ACHN (cell line): ENCODE data around the gene RPN2.

Experiments used
- DNase-seq: peaks from one replicate; pipeline ENCODE4 v3.0.0-alpha.2; 2015
- in situ Hi-C: cut with HindIII; loops from 2 replicates; pipeline ENCODE4 v1.10.0; 2017; ENCODE audit warnings: low sequenced_read_pairs, low pct_ligation_motif_present, low pct_unique_long_range_greater_than_20kb

RPN2 gene

DNA sequence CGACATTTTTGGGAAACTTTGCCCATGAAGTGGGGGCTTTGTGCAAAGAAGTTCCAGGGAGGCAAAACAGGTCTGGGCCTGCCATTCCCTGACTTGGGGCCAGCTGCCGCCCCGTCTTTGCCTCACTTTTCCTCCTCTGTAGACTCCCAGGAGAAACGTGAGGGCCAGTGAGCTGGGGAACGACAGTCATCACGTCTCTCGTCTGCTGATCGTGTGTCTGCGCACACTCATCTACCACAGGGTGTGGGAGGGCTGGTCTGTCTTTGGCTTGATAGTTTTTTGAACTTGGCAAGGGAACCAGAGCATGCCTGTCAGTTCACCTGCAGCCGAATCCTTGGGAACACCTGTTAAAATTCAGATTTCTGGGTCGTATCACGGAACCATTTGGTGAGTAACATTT, 74.0 kb downstream of the RPN2 start:
- DNase-seq: no peak
- in situ Hi-C loops: no loop called here

DNA sequence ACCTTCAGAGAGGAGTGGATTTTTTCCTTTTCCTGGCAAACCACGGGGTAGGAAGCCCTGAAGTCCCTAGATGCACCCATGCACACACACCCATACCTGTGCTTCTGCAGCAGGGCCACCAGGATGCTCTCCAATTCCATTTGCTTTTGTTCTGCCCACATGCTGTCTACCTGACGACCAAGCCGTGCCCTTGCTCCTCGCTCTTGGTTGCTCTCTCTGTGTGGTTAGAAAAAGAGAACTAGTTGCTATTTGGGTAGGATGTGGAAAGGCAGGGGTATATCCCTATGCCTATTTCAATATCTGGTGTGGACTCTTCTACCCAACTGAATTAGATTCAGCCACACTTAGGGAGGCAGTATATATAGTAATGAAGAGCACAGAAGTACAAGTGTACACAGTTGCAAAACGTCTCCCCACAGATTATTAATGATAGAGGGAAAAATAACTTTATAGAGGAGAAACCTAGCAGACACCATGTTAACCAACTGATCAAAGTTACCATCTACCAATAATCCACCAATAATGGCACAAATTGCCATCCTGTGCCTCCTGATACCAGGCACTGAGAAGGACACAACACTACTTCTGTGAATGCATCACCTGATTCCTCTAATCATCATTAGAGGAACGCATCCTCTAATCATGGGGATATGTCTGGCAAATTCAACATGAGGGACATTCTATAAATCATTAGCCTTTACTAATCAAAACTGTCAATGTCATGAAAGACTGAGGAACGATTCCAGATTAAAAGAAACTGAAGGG, 75.2 kb downstream of the RPN2 start:
- no peak for DNase-seq
- in situ Hi-C loops: no loop called here

- in situ Hi-C loops: no loop called here
- no peak for DNase-seq
Observed at GRCh38 chr20:37256286-37256685, 77.2 kb downstream of the RPN2 start.

DNA sequence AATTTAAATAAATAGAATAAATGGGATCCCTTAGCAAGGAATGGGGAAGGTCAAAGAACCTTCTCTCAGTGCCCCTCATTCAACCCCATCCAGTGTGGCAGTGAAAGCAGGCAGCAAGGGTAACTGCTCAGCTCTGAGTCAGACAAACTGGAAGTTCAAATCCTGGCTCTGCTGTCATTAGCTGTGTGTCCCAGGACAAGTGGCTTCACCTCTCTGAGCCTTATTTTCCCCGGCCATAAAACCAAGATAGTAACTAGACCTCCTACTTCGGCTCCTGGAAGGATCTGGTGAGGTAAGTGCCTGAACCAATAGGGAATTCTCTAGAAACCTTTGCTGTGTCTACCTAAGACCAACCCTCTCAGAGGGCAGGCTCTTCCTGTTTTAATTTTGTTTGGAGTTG, 78.4 kb downstream of the RPN2 start:
- in situ Hi-C loops: no loop called here
- no peak for DNase-seq

GRCh38 chr20:37257988-37258387, 78.9 kb downstream of the RPN2 start:
- DNase-seq: no peak
- in situ Hi-C loops: no loop called here

GRCh38 chr20:37259031-37259430, 79.9 kb downstream of the RPN2 start:
- in situ Hi-C loops: no loop called here
- DNase-seq: no peak

DNA sequence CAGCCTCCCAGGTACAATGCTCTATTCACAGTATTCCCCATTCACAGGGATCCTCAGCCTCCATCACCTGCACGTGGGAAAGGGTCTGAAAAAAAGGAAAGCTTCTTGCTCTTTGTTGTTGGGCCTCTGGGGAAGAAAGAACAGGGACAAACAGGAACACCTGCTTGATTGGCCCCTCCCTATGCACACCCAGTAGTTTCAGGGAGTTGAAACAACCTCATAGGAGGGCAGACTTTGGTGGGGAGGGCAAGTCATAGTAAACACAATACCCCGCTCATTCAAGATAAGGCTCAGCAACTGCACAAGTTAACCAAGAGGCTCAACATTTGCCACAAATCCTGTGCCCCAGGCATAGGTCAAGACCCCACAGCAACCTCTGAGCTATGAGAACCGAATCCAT, 80.7 kb downstream of the RPN2 start:
- no peak for DNase-seq
- in situ Hi-C loops: no loop called here

DNA sequence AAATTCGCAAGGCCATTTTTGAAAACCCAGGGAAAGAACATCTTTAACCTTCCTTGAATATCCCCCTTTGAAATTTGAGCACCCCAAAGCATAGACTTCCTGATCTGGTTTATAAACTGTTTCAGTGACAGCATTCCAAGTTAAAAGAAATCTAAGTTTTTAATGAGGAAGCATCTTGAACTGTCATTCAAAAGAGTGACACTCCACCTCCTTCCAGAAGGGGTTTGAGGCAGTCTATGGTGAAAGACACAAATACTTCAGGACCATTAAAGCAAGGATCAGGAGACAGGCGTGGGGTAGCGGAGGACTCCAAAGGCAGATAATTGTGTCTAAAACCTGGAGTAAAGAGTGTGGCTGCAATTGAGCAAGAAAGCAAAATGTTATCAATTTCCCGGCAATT, 81.8 kb downstream of the RPN2 start:
- DNase-seq: no peak
- in situ Hi-C loops: no loop called here

DNA sequence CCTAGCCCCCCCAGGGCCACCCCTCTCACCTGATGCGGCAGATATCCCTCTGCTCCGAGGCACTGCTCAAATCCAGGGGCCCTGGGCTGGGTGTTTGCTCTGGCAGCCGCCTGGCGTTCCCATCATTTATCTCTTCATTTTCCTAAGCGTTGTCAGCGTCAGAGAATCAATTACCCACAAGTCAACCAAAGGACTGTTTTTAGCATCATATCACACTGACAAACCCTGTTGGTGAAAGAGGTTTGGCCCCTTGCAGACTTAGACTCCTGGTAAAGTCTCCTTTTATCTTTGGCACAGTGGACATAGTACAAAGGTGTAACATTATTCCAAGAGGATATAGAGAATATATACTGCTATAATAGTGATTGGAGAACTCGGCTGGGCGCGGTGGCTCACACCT, 82.6 kb downstream of the RPN2 start, which contains the start of gene GHRH:
GHRH (minus strand) TSS at position 101 of the 400 bp plus-strand sequence. CDS start 4,925 bp downstream, outside the sequence.
- in situ Hi-C loops: no loop called here
- no peak for DNase-seq

DNA sequence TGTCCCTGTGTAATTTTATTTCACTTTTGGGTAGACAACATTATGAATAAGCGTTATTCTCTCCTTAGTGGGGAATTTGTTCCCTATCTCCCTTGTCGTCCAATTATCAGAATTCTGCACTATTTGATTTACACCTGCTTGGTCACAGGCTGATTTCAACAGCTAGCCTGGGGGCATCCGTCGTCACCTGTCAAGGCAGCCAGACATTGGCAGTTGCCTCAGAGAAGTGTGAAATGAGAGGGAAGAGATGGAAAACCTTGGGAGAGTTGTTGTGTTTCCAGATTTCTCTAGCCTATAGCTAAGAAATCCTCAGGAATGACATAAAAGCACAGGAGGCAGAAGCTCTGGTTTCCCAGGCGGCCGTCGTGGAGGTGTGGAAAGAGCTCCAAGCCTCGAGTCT, 83.4 kb downstream of the RPN2 start:
- in situ Hi-C loops: no loop called here
- DNase-seq: no peak

GRCh38 chr20:37263686-37264085, 84.6 kb downstream of the RPN2 start:
- no peak for DNase-seq
- in situ Hi-C loops: no loop called here

GRCh38 chr20:37265152-37265551, 86.0 kb downstream of the RPN2 start:
- no peak for DNase-seq

DNA sequence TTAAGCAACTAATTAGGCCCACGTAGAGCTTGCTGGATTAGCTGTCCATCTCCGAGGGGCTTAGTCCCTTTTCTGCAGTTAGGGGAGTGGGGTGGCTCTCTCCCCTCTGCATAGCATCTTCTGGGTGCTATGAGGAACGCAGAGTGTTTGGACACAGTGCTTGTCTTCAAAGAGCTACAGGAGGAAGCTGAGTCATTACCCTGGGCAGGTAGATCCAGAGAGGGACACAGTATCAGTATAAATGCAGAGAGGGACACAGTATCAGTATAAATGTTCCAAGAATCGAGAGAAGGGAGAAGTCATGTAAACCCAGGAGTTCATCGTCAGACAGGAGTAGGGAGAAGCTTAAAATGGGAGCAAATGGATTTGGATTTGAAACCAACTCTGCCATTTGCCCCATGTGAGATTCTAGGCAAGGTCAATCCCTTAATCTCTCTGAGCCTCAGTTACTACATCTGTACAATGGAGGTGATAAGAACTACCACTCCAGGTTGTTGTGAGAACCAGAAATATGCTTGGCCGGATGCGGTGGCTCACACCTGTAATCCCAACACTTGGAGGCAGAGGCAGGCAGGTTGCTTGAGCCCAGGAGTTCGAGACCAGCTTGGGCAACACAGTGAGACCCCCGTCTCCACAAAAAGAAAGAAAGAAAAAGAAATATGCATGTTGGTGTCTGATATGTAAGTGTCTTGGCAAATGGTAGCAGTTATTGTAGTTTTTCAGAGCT, 88.0 kb downstream of the RPN2 start:
- in situ Hi-C loops: no loop called here
- no peak for DNase-seq

More at GRCh38 chr20:37265152-37265551, 86.0 kb downstream of the RPN2 start:
- in situ Hi-C loops: no loop called here

- no peak for DNase-seq
- in situ Hi-C loops: no loop called here
Observed at GRCh38 chr20:37267667-37268313, 88.7 kb downstream of the RPN2 start.

DNA sequence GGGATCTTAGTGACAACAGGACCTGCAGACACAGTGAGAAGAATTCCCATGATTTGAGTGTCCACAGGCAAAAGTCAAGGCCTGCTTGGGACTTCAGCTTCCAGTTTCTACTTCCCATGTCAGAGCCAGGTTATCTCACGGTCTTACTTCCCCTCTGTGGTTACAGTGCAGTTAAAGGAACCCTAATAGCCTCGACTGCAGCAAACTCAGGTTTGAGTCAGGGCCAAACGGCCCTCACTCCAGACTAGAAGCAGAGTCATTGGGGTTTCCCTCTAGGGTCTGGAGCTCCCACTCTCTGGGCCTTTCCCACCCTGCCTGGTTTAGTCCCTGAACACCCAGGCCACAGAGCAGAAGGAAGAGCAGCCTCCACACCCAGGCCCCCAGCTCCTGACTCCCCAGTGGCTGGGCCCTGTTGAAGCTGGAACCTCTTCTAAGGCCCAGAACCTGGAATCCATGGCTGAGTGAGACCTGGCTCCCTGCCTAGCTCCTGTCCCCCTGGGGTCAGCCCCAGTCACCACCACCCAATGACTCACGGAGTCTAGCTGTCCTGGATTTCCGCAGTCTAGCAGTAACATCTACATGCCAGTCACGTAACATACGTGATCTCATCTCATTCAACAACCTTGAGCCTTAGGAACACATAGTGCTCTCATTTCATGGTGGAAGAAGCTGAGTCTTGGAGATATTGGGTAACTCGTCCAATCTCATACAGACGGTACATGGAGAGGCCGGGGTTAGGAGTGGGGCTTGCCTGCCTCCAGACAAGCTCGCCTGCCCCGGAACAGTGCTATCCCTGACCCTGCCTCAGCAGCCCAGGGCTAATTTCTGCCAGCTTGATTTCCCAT, 91.7 kb downstream of the RPN2 start:
- in situ Hi-C loops: no loop called here
- no peak for DNase-seq

DNA sequence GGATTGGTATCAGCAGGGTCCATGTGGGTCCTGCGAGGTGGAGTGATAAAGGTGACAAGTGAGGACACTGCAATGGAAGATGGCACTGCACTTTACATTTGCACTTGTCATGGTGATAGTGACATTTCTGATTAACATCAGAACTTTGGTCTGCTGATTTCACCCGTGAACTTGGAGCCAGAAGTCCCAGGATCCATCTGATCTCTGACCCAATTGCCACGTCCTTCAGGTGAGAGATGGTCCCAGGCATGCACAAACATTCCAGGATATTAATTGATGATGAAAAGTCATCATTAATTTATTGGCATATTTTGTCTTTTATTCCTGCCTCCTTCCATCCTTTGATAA, 92.3 kb downstream of the RPN2 start:
- no peak for DNase-seq
- in situ Hi-C loops: no loop called here

- in situ Hi-C loops: no loop called here
Observed at GRCh38 chr20:37273988-37274387, 94.9 kb downstream of the RPN2 start.

DNA sequence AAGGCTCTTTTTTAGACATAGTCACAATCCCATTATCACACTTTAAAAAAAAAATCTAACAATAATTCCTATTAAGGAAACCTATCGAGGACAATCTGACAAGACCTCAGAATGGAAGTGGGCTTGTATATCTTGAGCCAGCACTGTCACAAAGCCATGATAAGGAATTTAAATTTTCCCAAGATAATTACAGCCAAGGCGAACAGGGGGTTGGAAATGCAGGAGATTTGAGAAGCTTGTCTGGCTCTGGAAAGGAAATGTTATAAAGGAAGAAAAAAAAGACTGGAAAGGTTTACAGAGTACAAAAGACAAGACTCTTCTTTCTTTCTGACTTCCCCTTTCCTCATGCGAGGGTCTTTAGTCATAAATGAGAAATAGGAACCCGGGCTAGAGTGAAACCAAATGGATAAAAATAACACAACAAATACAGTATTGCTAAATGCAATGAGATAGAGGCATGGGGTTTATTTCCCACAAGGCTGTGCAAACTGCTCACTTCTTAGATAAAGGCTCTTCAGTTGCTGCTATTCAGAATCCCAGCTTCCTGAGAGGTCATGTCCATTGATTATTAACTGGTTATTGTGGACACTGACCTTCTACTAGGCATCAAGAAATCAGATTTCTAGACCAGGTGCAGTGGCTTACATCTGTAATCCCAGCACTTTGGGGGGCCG, 95.9 kb downstream of the RPN2 start:
- in situ Hi-C loops: no loop called here
- no peak for DNase-seq

More at GRCh38 chr20:37273988-37274387, 94.9 kb downstream of the RPN2 start:
- DNase-seq: no peak
